ENCODE measurements around the gene PBX1. TPM values are rescaled to one million over a fixed set of nuclear protein-coding genes. Genes with fewer than 3 reads are reported as not detected.

Gene PBX1
- total RNA-seq, 1 donor from 2014 or later: 29.7 TPM

- TF ChIP-seq, protein P1, sequence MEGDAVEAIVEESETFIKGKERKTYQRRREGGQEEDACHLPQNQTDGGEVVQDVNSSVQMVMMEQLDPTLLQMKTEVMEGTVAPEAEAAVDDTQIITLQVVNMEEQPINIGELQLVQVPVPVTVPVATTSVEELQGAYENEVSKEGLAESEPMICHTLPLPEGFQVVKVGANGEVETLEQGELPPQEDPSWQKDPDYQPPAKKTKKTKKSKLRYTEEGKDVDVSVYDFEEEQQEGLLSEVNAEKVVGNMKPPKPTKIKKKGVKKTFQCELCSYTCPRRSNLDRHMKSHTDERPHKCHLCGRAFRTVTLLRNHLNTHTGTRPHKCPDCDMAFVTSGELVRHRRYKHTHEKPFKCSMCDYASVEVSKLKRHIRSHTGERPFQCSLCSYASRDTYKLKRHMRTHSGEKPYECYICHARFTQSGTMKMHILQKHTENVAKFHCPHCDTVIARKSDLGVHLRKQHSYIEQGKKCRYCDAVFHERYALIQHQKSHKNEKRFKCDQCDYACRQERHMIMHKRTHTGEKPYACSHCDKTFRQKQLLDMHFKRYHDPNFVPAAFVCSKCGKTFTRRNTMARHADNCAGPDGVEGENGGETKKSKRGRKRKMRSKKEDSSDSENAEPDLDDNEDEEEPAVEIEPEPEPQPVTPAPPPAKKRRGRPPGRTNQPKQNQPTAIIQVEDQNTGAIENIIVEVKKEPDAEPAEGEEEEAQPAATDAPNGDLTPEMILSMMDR (IDR thresholded peaks at IDR 0.05): no peak
- H3K27ac Mint-ChIP-seq (ENCODE audit: unreplicated experiment): no peak overlapping the region
- no peaks in the 10 kb centered on the region for H3K27me3 Mint-ChIP-seq (ENCODE audit: unreplicated experiment)
- DNase-seq (ENCODE audit: extremely low spot score, unreplicated experiment): no peak
- H3K36me3 Mint-ChIP-seq (ENCODE audit: unreplicated experiment): no peaks in the 10 kb centered on the region
- no peaks in the 10 kb centered on the region for H3K9me3 Mint-ChIP-seq (ENCODE audit: unreplicated experiment)
- H3K4me1 Mint-ChIP-seq (ENCODE audit: unreplicated experiment): peaks cover 18% of the 10 kb centered on the region
- H3K4me3 Mint-ChIP-seq (ENCODE audit: unreplicated experiment): no peak overlapping the region
These were observed 221.3 kb downstream of the PBX1 start for GRCh38 chr1:164780111-164780812.

- no peak overlapping the region for H3K27ac Mint-ChIP-seq (ENCODE audit: unreplicated experiment)
- peaks cover 21% of the 10 kb centered on the region for H3K4me1 Mint-ChIP-seq (ENCODE audit: unreplicated experiment)
- H3K9me3 Mint-ChIP-seq (ENCODE audit: unreplicated experiment): no peaks in the 10 kb centered on the region
- H3K36me3 Mint-ChIP-seq (ENCODE audit: unreplicated experiment): no peaks in the 10 kb centered on the region
- H3K27me3 Mint-ChIP-seq (ENCODE audit: unreplicated experiment): no peaks in the 10 kb centered on the region
- no peak for DNase-seq (ENCODE audit: extremely low spot score, unreplicated experiment)
- no peak overlapping the region for H3K4me3 Mint-ChIP-seq (ENCODE audit: unreplicated experiment)
- TF ChIP-seq, protein P1 (IDR thresholded peaks at IDR 0.05): no peak
These were observed 221.9 kb downstream of the PBX1 start for GRCh38 chr1:164780863-164781262.

DNA sequence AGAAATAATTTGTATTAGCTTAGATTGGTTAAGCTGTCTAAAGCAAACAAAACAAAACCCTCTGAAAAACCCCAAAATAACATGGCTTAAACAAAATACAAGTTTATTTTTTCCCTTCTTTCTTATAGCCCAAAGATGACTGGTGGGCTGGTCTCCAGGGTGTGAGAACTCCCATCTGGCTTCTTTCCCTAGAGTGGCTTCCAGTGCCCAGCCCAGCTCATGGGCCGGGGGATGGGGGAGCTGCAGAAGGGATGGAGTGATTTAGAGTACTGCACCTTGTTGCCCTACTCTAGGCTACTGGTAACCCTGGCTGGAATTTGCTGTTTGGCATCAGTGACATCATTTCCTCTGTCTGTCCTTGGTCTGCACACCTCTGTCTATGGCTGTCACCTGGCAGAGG is 223.0 kb downstream of the PBX1 start:
- Mint-ChIP-seq H3K4me3 (ENCODE audit: unreplicated experiment) (no peak overlapping the region), H3K36me3 (ENCODE audit: unreplicated experiment) (no peaks in the 10 kb centered on the region), H3K4me1 (ENCODE audit: unreplicated experiment) (peaks cover 29% of the 10 kb centered on the region), H3K27me3 (ENCODE audit: unreplicated experiment) (no peaks in the 10 kb centered on the region), H3K27ac (ENCODE audit: unreplicated experiment) (no peak overlapping the region), H3K9me3 (ENCODE audit: unreplicated experiment) (no peaks in the 10 kb centered on the region)
- no peak for DNase-seq (ENCODE audit: extremely low spot score, unreplicated experiment)
- TF ChIP-seq, protein P1 (IDR thresholded peaks at IDR 0.05): no peak

GRCh38 chr1:164783778-164784555 is 225.0 kb downstream of the PBX1 start:
- no peak overlapping the region for H3K4me3 Mint-ChIP-seq (ENCODE audit: unreplicated experiment)
- H3K36me3 Mint-ChIP-seq (ENCODE audit: unreplicated experiment): no peaks in the 10 kb centered on the region
- H3K27me3 Mint-ChIP-seq (ENCODE audit: unreplicated experiment): peaks cover 2% of the 10 kb centered on the region
- DNase-seq (ENCODE audit: extremely low spot score, unreplicated experiment): no peak
- no peak overlapping the region for H3K27ac Mint-ChIP-seq (ENCODE audit: unreplicated experiment)
- H3K9me3 Mint-ChIP-seq (ENCODE audit: unreplicated experiment): no peaks in the 10 kb centered on the region
- peaks cover 32% of the 10 kb centered on the region for H3K4me1 Mint-ChIP-seq (ENCODE audit: unreplicated experiment)
- TF ChIP-seq, protein P1 (IDR thresholded peaks at IDR 0.05): no peak

- no peaks in the 10 kb centered on the region for H3K36me3 Mint-ChIP-seq (ENCODE audit: unreplicated experiment)
- H3K4me3 Mint-ChIP-seq (ENCODE audit: unreplicated experiment): no peak overlapping the region
- peaks cover 2% of the 10 kb centered on the region for H3K27me3 Mint-ChIP-seq (ENCODE audit: unreplicated experiment)
- no peak overlapping the region for H3K27ac Mint-ChIP-seq (ENCODE audit: unreplicated experiment)
- TF ChIP-seq, protein P1 (IDR thresholded peaks at IDR 0.05): no peak
- no peak for DNase-seq (ENCODE audit: extremely low spot score, unreplicated experiment)
- no peaks in the 10 kb centered on the region for H3K9me3 Mint-ChIP-seq (ENCODE audit: unreplicated experiment)
- H3K4me1 Mint-ChIP-seq (ENCODE audit: unreplicated experiment): peaks cover 32% of the 10 kb centered on the region
These were observed 226.0 kb downstream of the PBX1 start for GRCh38 chr1:164784960-164785359.

Measured in osteocyte (in vitro differentiated cells).